Measurements from ENCODE around the gene TMCC3.

TMCC3 gene

GRCh38 chr12:94553875-94554274 is 96.5 kb downstream of the TMCC3 start:
- POLR2A ChIA-PET = no interaction called here
- CTCF ChIA-PET = no interaction called here
- H3K27ac ChIP-seq (ENCODE audit: extremely low read depth, low read depth, low read length) = no peak overlapping the region
- H3K4me3 ChIP-seq (ENCODE audit: low read depth, low read length) = no peak overlapping the region
- H3K36me3 ChIP-seq (ENCODE audit: control insufficient read depth in 2 of 2, insufficient read depth in 1 of 2, low read length in 2 of 2) = no peaks in the 10 kb centered on the region
- TF ChIP-seq ZNF792 (tag by site-specific recombination; IDR thresholded peaks at IDR 0.05) (no peak), KLF1 (tag by site-specific recombination; IDR thresholded peaks at IDR 0.05) (no peak), ZNF354C (tag by site-specific recombination; IDR thresholded peaks at IDR 0.05; ENCODE audit: borderline replicate concordance, low read depth) (no peak), ZNF10 (tag by site-specific recombination; IDR thresholded peaks at IDR 0.05) (no peak), ZBTB26 (tag by site-specific recombination; optimal IDR thresholded peaks at IDR 0.05) (no peak), HOXC10 (CRISPR knock-in tag; IDR thresholded peaks at IDR 0.05) (no peak), ZNF112 (tag by site-specific recombination; IDR thresholded peaks at IDR 0.05) (no peak), EGR2 (tag by site-specific recombination; IDR thresholded peaks at IDR 0.05; ENCODE audit: low read depth) (no peak), ZNF223 (tag by site-specific recombination; IDR thresholded peaks at IDR 0.05) (no peak), ZNF704 (tag by site-specific recombination; IDR thresholded peaks at IDR 0.05) (no peak), ZNF423 (tag by site-specific recombination; IDR thresholded peaks at IDR 0.05) (no peak), ZEB2 (tag by site-specific recombination; IDR thresholded peaks at IDR 0.05) (no peak)
- TF ChIP-seq, protein P1, sequence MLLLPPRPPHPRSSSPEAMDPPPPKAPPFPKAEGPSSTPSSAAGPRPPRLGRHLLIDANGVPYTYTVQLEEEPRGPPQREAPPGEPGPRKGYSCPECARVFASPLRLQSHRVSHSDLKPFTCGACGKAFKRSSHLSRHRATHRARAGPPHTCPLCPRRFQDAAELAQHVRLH (tag by site-specific recombination; IDR thresholded peaks at IDR 0.05) = no peak
- TF ChIP-seq, protein P2, sequence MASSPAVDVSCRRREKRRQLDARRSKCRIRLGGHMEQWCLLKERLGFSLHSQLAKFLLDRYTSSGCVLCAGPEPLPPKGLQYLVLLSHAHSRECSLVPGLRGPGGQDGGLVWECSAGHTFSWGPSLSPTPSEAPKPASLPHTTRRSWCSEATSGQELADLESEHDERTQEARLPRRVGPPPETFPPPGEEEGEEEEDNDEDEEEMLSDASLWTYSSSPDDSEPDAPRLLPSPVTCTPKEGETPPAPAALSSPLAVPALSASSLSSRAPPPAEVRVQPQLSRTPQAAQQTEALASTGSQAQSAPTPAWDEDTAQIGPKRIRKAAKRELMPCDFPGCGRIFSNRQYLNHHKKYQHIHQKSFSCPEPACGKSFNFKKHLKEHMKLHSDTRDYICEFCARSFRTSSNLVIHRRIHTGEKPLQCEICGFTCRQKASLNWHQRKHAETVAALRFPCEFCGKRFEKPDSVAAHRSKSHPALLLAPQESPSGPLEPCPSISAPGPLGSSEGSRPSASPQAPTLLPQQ (tag by site-specific recombination; IDR thresholded peaks at IDR 0.05) = no peak
- TF ChIP-seq, protein P3, sequence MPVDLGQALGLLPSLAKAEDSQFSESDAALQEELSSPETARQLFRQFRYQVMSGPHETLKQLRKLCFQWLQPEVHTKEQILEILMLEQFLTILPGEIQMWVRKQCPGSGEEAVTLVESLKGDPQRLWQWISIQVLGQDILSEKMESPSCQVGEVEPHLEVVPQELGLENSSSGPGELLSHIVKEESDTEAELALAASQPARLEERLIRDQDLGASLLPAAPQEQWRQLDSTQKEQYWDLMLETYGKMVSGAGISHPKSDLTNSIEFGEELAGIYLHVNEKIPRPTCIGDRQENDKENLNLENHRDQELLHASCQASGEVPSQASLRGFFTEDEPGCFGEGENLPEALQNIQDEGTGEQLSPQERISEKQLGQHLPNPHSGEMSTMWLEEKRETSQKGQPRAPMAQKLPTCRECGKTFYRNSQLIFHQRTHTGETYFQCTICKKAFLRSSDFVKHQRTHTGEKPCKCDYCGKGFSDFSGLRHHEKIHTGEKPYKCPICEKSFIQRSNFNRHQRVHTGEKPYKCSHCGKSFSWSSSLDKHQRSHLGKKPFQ (tag by site-specific recombination; IDR thresholded peaks at IDR 0.05) = no peak
- TF ChIP-seq, protein P4, sequence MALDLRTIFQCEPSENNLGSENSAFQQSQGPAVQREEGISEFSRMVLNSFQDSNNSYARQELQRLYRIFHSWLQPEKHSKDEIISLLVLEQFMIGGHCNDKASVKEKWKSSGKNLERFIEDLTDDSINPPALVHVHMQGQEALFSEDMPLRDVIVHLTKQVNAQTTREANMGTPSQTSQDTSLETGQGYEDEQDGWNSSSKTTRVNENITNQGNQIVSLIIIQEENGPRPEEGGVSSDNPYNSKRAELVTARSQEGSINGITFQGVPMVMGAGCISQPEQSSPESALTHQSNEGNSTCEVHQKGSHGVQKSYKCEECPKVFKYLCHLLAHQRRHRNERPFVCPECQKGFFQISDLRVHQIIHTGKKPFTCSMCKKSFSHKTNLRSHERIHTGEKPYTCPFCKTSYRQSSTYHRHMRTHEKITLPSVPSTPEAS (tag by site-specific recombination; IDR thresholded peaks at IDR 0.05) = no peak
- TF ChIP-seq, protein P5, sequence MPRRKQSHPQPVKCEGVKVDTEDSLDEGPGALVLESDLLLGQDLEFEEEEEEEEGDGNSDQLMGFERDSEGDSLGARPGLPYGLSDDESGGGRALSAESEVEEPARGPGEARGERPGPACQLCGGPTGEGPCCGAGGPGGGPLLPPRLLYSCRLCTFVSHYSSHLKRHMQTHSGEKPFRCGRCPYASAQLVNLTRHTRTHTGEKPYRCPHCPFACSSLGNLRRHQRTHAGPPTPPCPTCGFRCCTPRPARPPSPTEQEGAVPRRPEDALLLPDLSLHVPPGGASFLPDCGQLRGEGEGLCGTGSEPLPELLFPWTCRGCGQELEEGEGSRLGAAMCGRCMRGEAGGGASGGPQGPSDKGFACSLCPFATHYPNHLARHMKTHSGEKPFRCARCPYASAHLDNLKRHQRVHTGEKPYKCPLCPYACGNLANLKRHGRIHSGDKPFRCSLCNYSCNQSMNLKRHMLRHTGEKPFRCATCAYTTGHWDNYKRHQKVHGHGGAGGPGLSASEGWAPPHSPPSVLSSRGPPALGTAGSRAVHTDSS (tag by site-specific recombination; IDR thresholded peaks at IDR 0.05) = no peak
- no peaks in the 10 kb centered on the region for H3K4me1 ChIP-seq (ENCODE audit: control insufficient read depth, insufficient read depth, low read length)
- H3K9me3 ChIP-seq (ENCODE audit: control insufficient read depth, insufficient read depth, low read depth, low read length) = no peaks in the 10 kb centered on the region

GRCh38 chr12:94553130-94553519 is 97.2 kb downstream of the TMCC3 start:
- H3K4me3 ChIP-seq (ENCODE audit: low read depth, low read length) = no peak overlapping the region
- H3K27ac ChIP-seq (ENCODE audit: extremely low read depth, low read depth, low read length) = no peak overlapping the region
- no peaks in the 10 kb centered on the region for H3K9me3 ChIP-seq (ENCODE audit: control insufficient read depth, insufficient read depth, low read depth, low read length)
- POLR2A ChIA-PET = no interaction called here
- H3K36me3 ChIP-seq (ENCODE audit: control insufficient read depth in 2 of 2, insufficient read depth in 1 of 2, low read length in 2 of 2) = no peaks in the 10 kb centered on the region
- CTCF ChIA-PET = interaction anchor here (0.7 kb wide), 1 partner anchor 93 kb away, joined by 4 read pairs; no protein-coding TSS in a partner anchor
- TF ChIP-seq SCRT2 (tag by site-specific recombination; IDR thresholded peaks at IDR 0.05) = no peak
- no peak for TF ChIP-seq ZSCAN23 (tag by site-specific recombination; IDR thresholded peaks at IDR 0.05)
- TF ChIP-seq ZNF366 (tag by site-specific recombination; conservative IDR thresholded peaks at IDR 0.05) = no peak
- H3K4me1 ChIP-seq (ENCODE audit: control insufficient read depth, insufficient read depth, low read length) = no peaks in the 10 kb centered on the region
